Activated CD8-positive, alpha-beta memory T cell treated with anti-CD3 and anti-CD28 coated beads for 1 hour (primary cell): ENCODE measurements around the gene EXOSC1.
"Not testable (repeated sequence)": the region's sequence is repeated elsewhere in the genome, so short reads cannot be mapped to it uniquely, and the experiment has no call there.

Source experiments
- DNase-seq, 2 donors: peaks; one replicate each; pipeline ENCODE4 v3.0.0-alpha.2; 2020; ENCODE audit warnings: low read depth in 1 of 2; ENCODE audit errors: extremely low read depth in 1 of 2

EXOSC1 gene

GRCh38 chr10:97459933-97460332, 14.1 kb upstream of the EXOSC1 start:
- DNase-seq = no peak

GRCh38 chr10:97459111-97459510, 13.3 kb upstream of the EXOSC1 start:
- DNase-seq = no peak

GRCh38 chr10:97456686-97457065, 10.9 kb upstream of the EXOSC1 start:
- DNase-seq = no peak

- DNase-seq = no peak
These were observed 10.4 kb upstream of the EXOSC1 start for GRCh38 chr10:97456034-97456685.

GRCh38 chr10:97454330-97455036, 8.7 kb upstream of the EXOSC1 start:
- DNase-seq = no peak

- no peak for DNase-seq
These were observed 6.5 kb upstream of the EXOSC1 start for GRCh38 chr10:97452352-97452751.

- DNase-seq = no peak
These were observed 5.8 kb upstream of the EXOSC1 start for GRCh38 chr10:97451605-97452004.

- no peak for DNase-seq
These were observed 5.0 kb upstream of the EXOSC1 start for GRCh38 chr10:97450828-97451227.

- no peak for DNase-seq
These were observed 467 bp downstream of the EXOSC1 start for GRCh38 chr10:97445357-97445721.

- DNase-seq = no peak
These were observed 1.6 kb downstream of the EXOSC1 start for GRCh38 chr10:97444212-97444611.

- DNase-seq = no peak
These were observed 3.5 kb downstream of the EXOSC1 start for GRCh38 chr10:97442277-97442676.

GRCh38 chr10:97435211-97435610, 10.6 kb downstream of the EXOSC1 start:
- no peak for DNase-seq

- no peak for DNase-seq
These were observed 11.2 kb downstream of the EXOSC1 start for GRCh38 chr10:97434557-97434956.

- no peak for DNase-seq
These were observed 11.8 kb downstream of the EXOSC1 start for GRCh38 chr10:97434055-97434454.

- DNase-seq = no peak
These were observed 17.2 kb downstream of the EXOSC1 start for GRCh38 chr10:97428572-97428981.

GRCh38 chr10:97427571-97428179, 18.1 kb downstream of the EXOSC1 start:
- no peak for DNase-seq

GRCh38 chr10:97426776-97427570, 18.8 kb downstream of the EXOSC1 start:
- DNase-seq = no peak

- peak; percentile 89 to 92 for DNase-seq
These were observed 19.6 kb downstream of the EXOSC1 start, which contains the start of gene PGAM1 for GRCh38 chr10:97425964-97426775. PGAM1 (plus strand) TSS chr10:97426191; CDS start chr10:97426308, 117 bp downstream.

GRCh38 chr10:97423757-97424098, 22.1 kb downstream of the EXOSC1 start:
- not testable (repeated sequence) for DNase-seq

- no peak for DNase-seq
These were observed 29.2 kb downstream of the EXOSC1 start for GRCh38 chr10:97416565-97416964.

GRCh38 chr10:97412891-97413304, 32.9 kb downstream of the EXOSC1 start:
- no peak for DNase-seq
